NCI-H1436 treated with DMSO at 0.1 percent for 48 hours (cell line): ENCODE measurements around the gene RPL39.
"Not testable (repeated sequence)": the region's sequence is repeated elsewhere in the genome, so short reads cannot be mapped to it uniquely, and the experiment has no call there.

Experiments
- DNase-seq: peaks from one replicate; lab custom pipeline; 2025; lab: John Stamatoyannopoulos, UW

Gene RPL39

DNA sequence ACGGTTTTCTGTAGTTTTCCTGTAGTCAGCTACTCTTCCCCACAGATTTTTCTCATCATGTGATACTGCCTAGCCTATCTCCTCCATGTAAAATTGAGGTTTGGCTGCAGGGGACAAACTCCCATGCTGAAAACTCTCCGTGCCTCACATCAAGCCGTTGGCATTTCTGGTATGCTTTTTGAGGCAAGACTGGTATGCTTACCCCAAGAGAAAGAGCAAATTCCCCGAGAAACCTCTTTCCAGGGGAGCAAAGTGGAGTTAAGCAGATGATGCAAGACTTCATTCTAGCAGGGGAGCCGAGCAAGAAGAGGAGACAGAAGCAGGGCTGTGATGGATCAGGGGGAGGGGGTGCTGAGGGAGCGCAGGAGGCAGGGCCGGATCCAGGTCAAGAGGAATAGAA lies 28.2 kb downstream of the RPL39 start:
- no peak for DNase-seq

DNA sequence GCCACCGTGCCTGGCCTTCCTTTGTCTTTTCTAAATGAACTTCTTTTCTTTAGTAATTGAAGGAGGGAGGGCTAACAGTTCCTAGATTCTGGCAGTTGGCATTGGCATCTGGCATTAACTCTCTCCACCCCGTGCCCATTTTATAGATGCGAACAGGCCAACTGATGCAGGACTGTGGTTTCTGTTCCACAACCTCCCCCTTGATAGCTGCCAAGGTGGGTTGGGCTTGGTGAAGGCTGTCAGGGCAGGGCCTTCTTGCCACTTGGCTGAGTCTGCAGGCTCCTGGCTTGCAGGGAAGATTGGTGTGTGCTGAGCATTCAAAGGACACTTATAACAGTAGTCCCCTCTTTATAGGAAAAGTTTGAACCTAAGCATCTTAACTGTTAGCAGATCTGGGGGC lies 28.7 kb downstream of the RPL39 start:
- no peak for DNase-seq

- DNase-seq, result no peak
These were observed 31.2 kb downstream of the RPL39 start for GRCh38 chrX:119760026-119760877.

- no peak for DNase-seq
These were observed 32.1 kb downstream of the RPL39 start for GRCh38 chrX:119759248-119759766.

DNA sequence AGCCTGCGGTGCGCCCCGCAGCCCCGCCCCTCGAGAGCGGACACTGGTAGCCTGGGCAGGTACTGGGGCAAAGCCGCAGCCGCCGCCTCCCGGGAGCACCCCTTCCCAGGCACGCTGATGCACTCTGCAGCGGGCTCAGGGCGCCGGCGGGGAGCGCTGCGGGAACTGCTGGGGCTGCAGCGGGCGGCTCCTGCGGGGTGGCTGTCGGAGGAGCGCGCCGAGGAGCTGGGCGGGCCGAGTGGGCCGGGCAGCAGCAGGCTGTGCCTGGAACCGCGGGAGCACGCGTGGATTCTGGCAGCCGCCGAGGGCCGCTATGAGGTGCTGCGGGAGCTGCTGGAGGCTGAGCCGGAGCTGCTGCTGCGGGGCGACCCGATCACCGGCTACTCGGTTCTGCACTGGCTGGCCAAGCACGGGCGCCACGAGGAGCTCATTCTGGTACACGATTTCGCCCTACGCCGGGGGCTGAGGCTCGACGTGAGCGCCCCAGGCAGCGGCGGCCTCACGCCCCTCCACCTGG lies 32.6 kb downstream of the RPL39 start:
- DNase-seq, result no peak

DNA sequence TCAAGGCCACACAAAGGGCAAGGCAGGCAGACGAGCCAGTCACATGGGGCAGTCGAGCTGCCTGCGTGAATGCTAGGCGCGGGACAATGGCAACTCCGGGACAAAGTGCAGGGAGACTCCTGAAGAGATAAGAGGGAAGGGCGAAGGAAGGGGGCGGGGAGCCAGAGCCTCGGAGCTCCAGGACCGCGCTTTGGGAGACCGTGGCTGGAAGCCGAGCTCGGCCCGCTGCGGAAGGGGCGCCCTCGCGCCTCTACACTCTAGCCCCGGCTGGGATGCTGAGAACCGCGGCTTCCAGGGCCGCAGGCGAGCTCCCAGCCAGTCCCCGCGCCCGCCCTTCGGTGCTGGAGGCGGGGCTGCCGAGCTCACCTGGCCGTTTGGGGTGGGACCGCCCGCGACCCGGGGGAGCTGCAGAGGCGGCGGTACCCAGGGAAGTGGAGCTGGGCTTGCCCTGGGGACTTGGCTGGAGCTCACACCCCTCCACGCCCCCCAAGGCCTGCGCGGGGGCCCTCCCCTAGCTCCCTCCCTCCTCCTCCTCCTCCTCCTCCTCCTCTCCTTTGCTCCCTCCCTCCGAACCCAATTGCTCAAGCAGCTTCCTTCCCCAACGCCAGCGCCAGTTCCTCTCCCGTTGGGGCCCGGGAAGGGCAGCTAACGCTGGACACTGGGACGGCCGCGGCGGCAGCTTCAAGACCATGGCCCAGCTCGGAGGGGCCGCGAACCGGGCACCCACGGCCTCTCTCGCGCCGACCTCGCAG lies 33.3 kb downstream of the RPL39 start, which contains the start of gene SOWAHD:
SOWAHD (plus strand) TSS at position 610 of the 752 bp plus-strand sequence; CDS start at position 690, 80 bp downstream.
- DNase-seq, result no peak

GRCh38 chrX:119757646-119757978 lies 33.8 kb downstream of the RPL39 start:
- DNase-seq, result no peak

DNA sequence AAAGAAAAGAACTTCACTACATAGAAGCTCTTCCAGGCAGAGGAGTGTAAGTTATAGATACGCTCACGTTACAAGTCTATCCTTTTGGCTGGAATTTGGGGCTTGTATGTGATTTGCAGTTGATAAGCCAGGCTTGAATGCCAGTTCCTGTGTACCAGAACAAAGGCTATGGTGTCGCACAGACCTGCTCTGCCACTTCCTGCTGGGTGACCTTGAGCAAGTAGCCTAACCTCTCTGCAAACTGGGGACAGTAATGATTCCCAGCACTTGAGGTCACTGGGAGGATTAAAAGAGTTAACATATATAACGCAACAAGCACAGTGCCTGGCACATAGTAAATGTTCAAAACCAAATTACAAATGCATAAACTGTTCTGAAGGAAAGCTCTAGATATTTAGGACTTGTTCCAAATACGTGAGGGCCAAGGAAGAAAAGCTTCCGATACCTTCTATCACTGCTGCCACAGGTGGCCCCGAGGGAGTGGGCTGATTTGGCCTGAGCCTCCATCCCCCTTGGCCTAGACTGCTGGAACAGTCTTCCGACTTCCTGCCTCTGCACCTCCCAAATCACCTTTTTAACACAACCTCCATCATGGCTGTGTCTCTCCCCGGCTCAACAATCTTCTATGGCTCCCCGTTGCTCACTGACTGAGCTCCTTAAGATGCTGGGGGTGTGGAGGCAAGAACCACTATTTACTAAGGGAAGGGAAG lies 34.3 kb downstream of the RPL39 start:
- DNase-seq, result no peak

- no peak for DNase-seq
These were observed 35.4 kb downstream of the RPL39 start for GRCh38 chrX:119755981-119756533.

GRCh38 chrX:119753639-119754257 lies 37.7 kb downstream of the RPL39 start:
- DNase-seq, result peak; percentile 22

DNA sequence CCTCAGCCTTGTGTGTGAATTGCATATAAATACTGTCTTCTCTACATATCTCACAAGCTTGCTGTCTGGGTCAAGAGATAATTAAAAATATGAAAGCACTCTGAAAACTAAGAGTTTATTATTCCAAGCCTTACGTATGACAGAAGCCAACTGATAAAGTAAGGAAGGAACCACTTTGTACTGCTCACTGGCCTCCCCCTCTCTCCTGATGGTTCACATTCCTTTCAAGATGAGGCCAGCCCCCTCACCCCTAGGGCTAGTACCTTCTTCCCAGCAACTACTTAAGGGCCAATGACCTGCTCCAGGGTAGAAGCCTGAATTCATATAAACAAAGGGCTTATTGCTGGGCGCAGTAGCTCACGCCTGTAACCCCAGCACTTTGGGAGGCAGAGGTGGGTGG lies 38.4 kb downstream of the RPL39 start:
- no peak for DNase-seq

- not testable (repeated sequence) for DNase-seq
These were observed 40.7 kb downstream of the RPL39 start for GRCh38 chrX:119750751-119751150.

DNA sequence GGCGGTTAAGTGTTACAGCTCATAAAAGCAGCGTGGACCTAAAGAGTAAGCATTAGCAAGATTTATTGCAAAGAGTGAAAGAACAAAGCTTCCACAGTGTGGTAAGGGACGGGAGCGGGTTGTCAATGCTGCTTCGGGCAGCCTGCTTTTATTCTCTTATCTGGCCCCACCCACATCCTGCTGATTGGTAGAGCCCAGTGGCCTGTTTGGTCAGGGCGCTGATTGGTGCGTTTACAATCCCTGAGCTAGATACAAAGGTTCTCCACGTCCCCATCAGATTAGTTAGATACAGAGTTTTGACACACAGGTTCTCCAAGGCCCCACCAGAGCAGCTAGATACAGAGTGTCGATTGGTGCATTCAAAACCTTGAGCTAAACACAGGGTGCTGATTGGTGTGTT lies 41.3 kb downstream of the RPL39 start:
- not testable (repeated sequence) for DNase-seq

DNA sequence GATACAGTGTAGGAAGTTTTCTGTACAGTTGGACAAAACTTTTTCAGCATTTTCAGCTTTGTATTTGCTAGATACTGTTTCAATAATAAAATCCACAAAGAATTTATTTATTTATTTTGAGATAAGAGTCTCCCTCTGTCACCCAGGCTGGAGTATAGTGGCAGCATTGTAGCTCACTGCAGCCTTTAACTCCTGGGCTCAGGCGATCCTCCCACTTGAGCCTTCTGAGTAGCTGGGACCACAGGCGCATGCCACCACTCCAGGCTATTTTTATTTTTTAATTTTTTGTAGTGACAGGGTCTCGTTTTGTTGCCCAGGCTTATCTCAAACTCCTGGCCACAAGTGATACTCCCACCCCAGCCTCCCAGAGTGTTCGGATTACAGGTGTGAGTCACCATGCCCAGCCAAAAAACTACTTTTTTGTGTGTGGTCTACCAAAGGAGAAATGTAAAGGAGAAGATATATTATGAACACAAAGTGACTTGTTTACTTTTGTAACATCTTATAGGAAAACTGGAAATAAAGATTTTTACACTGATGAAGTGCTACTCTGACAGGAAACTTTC lies 46.1 kb downstream of the RPL39 start:
- DNase-seq, result no peak

- DNase-seq, result no peak
These were observed 52.7 kb downstream of the RPL39 start for GRCh38 chrX:119738742-119739141.
